ENCODE results near the gene TMEM135.
"Not testable (repeated sequence)": the region's sequence is repeated elsewhere in the genome, so short reads cannot be mapped to it uniquely, and the experiment has no call there.

The TMEM135 gene

DNA sequence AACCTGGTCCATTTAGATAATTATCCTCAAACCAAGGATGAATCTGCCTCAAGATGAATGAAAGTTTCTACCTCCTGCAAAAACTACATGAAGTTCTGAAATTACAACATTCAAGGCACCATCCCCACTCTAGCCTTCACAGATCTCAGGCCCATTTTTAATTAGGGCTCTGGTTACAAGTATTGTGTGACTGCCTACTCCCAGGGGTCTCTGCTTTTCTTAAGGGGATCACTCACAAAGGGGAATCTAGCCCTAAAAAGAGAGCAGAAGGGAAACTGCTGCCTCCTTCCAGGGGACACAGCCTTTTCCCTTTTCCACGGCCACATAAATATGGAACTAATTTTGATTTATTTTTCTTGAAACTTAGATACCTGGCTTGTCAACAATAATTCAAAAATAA, 17.4 kb upstream of the TMEM135 start:
- in situ Hi-C loops (cut with HindIII; ENCODE audit: low sequenced_read_pairs): no loop called here

GRCh38 chr11:87020764-87021365, 16.9 kb upstream of the TMEM135 start:
- in situ Hi-C loops (cut with HindIII; ENCODE audit: low sequenced_read_pairs): no loop called here

DNA sequence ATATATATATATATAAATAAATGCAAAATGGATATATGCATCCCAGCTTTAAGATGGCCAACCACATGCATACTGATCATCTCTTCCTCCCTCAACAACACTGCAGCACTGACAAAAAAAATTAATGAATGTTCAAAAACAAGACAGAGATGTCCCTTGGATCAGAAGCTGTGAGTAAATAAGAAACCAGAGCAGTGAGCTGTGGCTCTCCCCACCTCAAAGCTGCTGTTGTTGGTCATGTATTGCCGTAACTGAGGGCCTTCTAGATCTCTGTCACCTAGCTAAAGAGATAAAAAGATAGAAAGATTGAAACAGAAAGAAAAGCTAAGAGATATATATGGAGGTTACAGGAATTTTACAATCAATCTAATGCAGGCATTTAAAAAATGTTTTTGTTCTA, 15.5 kb upstream of the TMEM135 start:
- in situ Hi-C loops (cut with HindIII; ENCODE audit: low sequenced_read_pairs): no loop called here

DNA sequence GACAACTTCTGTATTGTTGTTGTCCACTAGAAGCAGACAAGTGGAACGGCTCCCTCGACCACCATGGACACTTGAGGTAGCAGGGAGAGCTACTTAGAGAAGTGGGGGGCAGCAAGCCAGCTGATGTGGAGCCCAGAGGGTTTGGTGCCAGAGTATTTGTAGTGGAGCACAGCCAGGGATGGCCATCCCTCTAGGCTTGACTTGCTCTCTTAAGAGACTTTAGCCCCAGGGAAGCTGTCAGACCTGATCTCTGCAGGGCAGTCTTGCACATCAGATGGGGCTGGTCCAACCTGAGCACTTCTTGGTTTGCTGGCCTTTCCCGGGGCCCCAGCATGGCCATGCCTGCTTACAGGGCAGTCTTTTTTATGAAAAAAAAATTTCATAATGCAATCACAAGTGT, 15.0 kb upstream of the TMEM135 start:
- in situ Hi-C loops (cut with HindIII; ENCODE audit: low sequenced_read_pairs): no loop called here

DNA sequence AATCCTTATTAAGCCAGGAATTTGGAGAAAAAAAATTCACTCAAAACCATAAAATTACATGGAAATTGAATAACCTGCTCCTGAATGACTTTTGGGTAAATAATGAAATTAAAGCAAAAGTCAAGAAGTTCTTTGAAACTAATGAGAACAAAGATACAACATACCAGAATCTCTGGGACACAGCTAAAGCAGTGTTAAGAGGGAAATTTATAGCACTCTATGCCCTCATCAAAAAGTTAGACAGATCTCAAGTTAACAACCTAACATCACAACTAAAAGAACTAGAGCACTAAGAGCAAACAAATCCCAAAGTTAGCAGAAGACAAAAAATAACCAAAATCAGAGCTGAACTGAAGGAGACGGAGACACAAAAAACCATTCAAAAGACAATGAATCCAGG, 11.3 kb upstream of the TMEM135 start:
- in situ Hi-C loops (cut with HindIII; ENCODE audit: low sequenced_read_pairs): not testable (repeated sequence)

GRCh38 chr11:87030458-87031054, 7.2 kb upstream of the TMEM135 start:
- in situ Hi-C loops (cut with HindIII; ENCODE audit: low sequenced_read_pairs): no loop called here

DNA sequence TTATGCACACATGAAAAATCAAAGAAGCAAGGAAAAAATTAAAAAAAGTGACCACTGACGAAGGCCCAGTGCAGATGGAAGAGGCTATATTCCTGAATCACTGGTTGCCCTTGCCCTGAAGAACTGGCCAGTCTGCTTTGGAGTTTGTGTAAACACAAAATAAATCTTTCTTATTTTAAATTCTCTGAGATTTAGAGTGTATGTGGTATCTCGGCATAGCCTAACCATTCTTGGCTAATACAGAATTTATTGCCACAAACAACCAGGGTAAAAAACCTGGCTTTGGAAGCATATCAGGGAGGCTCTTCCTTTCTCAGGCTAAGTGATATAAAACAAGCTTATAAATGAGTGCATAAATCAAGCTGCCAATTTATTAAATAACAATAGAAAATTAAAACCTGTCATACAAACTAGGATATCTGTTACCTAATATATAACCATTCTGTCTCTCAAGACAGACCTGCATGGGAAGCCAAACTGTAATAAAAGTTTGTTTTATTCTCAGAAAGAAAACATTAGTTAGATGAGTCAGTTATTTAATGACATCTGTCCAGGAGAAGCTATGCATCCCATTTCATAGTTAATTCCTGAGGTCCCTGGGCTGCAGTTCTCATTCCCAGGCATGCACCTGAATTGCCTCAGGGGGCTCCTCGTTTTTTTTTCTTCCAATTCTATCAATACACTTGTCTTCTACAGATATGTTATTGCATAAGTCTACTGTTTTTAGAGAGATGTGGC, 6.1 kb upstream of the TMEM135 start:
- in situ Hi-C loops (cut with HindIII; ENCODE audit: low sequenced_read_pairs): no loop called here

DNA sequence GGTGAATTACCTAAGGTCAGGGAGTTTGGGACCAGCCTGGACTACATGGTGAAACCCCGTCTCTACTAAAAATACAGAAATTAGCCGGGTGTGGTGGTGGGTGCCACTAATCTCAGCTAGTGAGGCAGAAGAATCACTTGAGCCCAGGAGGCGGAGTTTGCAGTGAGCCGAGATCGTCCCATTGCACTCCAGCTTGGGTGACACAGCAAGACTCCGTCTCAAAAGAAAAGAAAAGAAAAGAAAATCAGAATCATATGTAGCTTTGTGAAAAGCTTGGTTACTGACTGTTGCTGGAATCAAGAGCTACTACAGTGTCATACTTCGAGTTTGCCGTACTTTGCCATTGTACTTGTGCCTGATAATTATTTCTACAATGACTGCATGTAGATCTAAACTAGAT, 4.2 kb upstream of the TMEM135 start:
- in situ Hi-C loops (cut with HindIII; ENCODE audit: low sequenced_read_pairs): no loop called here

DNA sequence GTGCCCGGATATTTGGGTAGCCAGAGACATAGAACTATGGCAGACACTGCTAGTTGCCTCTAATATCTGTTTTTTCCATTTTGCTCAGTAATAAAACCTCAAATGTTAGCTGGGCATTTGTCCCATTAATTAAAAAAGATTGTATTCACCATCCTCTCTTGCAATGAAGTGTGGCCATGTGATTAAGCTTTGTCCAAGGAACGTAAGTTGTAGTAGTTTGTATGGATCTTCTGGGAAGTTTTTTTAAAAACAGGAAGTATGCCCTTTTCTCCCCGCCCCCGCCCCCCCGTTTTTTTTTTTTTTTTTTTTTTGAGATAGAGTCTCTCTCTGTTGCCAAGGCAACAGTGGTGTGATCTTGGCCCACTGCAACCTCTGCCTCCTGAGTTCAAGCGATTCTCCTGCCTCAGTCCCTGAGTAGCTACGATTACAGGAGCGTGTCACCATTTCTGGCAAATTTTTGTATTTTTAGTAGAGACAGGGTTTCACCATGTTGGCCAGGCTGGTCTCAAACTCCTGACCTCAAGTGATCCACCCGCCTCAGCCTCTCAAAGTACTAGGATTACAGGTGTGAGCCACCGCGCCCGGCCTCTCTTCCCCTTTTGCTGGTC, 1.7 kb upstream of the TMEM135 start:
- in situ Hi-C loops (cut with HindIII; ENCODE audit: low sequenced_read_pairs): no loop called here

GRCh38 chr11:87036756-87037449, 831 bp upstream of the TMEM135 start:
- in situ Hi-C loops (cut with HindIII; ENCODE audit: low sequenced_read_pairs): no loop called here

DNA sequence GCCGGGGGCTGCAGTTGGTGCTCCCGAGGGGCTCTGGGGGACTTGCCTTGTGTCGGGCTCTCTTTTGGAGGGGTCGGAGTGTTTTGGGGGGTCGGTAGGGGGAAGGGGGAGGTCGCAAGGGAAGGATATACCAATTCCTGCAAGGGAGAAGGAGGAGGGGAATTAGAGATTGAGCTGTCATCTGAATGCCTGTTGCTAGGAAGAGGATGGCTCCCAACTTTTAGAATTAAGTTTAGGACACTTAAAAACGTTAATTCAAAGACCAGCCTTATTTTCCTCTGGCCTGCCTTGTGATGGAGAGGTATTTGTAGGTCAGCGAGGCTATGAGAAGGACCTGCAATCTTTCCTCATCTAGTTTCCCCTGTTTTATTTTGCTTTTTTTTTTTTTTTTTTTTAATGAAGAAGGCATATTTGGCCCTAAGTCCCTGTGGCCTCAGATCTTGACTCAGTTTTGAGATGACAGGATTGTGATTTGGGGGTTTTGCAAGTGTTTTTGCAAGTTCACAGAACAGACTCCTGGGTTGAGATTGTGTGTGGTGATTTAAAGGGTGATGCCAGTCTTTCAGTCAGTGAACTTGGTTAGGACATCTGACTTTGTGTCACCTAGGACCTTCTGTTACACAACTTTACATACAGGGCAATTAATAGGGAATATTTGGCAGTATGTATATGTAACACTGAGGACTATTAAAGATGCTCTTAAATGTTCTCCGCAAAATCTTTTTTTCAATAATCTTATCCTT, 672 bp downstream of the TMEM135 start:
- in situ Hi-C loops (cut with HindIII; ENCODE audit: low sequenced_read_pairs): no loop called here

GRCh38 chr11:87039371-87039770, 1.6 kb downstream of the TMEM135 start:
- in situ Hi-C loops (cut with HindIII; ENCODE audit: low sequenced_read_pairs): no loop called here

DNA sequence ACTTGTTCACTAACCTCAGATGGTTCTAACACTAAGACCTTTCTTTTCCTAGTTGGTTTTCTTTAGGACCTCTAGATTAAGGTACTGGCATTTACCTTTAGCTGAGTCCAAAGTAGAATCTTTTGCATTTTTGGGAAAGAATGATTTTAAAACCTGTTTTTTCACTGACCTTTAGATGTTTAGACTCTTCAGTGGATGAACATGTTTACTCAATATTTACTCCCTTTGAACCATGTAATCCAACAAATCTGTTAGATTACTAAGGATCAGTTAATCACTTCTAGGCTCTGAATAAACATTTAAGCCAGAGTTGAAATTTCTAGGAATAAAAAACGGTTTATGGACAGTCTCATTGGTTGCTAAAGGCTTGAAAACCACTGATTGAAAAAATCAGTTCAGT, 6.2 kb downstream of the TMEM135 start:
- in situ Hi-C loops (cut with HindIII; ENCODE audit: low sequenced_read_pairs): no loop called here

DNA sequence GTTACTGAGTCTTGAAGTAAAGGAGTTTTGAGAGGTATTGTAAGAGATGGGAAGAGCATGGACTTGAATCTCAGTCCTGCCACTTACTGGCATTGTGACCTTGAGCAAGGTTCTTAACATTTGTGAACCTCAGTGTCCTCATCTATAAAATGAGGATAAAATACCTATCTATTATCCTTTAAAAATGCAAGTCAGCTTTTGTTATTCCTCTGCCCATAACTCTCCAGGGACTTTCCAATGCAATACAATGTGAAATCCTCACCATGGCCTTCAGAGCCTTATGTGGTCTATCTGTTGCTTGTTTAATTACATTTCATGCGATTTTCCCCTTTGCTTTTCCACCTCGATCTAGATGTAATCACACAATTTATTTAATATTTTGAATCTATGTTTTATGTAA, 9.1 kb downstream of the TMEM135 start:
- in situ Hi-C loops (cut with HindIII; ENCODE audit: low sequenced_read_pairs): no loop called here

DNA sequence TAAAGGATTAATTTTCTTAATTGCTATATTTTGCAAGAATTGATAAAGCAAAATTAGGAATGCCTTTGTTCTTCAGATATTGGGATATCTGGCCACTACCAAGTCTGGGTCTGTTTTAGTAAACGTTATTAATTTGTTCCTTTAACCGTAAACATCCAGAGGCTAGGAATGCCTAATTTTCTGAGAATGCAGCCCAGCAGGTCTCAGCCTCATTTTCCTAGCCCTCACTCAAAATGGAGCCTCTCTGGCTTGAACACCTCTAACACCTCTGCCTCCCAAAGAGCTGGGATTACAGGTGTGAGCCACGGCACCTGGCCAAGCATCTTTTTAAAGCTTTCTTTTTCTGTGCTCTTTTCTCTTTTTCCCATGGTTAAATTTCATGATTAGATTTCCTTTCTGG, 18.4 kb downstream of the TMEM135 start:
- in situ Hi-C loops (cut with HindIII; ENCODE audit: low sequenced_read_pairs): no loop called here

- in situ Hi-C loops (cut with HindIII; ENCODE audit: low sequenced_read_pairs): no loop called here
Observed at GRCh38 chr11:87057749-87058148, 20.0 kb downstream of the TMEM135 start.

DNA sequence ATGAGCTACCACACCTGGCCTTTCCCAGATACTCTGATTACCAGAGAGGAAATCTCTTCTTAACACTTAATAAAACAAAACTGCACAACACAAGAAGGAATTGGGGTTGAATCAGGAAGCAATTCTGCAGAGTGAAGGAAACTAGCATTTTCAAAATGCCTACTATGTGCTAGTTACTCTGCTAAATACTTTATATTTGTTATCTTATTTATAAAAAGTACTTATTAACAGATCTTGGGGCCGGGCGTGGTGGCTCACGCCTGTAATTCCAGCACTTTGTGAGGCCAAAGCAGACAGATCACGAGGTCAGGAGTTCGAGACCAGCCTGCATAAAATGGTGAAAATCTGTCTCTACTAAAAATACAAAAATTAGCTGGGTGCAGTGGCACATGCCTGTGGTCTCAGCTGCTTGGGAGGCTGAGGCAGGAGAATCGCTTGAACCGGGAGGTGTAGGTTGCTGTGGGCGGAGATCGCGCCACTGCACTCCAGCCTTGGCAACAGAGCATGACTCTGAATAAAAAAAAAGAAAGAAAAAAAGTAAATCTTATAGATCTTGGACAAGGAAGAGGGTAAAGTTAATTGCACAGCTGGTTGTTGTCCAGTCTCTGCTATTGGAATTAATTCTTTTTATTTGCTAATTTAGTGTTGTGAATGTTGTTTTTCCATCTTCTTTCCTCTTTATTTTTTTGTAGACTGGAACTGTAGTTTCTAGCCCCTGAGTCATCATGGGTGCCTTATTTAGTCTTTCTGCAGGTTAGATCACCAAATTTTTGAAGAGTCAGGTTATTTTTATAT, 22.1 kb downstream of the TMEM135 start:
- in situ Hi-C loops (cut with HindIII; ENCODE audit: low sequenced_read_pairs): no loop called here

GRCh38 chr11:87061766-87062165, 24.0 kb downstream of the TMEM135 start:
- in situ Hi-C loops (cut with HindIII; ENCODE audit: low sequenced_read_pairs): no loop called here

GRCh38 chr11:87063982-87064381, 26.2 kb downstream of the TMEM135 start:
- in situ Hi-C loops (cut with HindIII; ENCODE audit: low sequenced_read_pairs): no loop called here

DNA sequence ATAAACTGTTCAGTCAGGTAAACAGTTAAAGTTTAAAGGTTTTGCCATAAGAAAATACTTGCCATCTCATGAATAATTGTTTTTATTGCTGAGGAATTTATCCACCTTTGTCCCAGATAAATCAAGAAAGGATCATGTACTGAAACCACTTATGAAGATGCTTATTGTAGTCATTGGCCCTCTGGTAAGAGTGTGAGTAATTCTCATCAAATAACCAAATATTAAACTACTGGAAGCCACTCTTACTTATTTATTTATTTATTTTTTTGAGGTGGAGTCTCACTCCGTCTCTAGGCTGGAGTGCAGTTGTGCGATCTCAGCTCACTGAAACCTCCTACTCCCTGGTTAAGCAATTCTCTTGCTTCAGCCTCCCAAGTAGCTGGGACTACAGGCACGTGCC, 35.1 kb downstream of the TMEM135 start:
- in situ Hi-C loops (cut with HindIII; ENCODE audit: low sequenced_read_pairs): no loop called here
